HK-2 (cell line): ENCODE data around the gene PAQR4.

Source experiments
- DNase-seq: peaks from one replicate; pipeline ENCODE4 v3.0.0-alpha.2; 2018; ENCODE audit not compliant: unreplicated experiment

Gene PAQR4

DNA sequence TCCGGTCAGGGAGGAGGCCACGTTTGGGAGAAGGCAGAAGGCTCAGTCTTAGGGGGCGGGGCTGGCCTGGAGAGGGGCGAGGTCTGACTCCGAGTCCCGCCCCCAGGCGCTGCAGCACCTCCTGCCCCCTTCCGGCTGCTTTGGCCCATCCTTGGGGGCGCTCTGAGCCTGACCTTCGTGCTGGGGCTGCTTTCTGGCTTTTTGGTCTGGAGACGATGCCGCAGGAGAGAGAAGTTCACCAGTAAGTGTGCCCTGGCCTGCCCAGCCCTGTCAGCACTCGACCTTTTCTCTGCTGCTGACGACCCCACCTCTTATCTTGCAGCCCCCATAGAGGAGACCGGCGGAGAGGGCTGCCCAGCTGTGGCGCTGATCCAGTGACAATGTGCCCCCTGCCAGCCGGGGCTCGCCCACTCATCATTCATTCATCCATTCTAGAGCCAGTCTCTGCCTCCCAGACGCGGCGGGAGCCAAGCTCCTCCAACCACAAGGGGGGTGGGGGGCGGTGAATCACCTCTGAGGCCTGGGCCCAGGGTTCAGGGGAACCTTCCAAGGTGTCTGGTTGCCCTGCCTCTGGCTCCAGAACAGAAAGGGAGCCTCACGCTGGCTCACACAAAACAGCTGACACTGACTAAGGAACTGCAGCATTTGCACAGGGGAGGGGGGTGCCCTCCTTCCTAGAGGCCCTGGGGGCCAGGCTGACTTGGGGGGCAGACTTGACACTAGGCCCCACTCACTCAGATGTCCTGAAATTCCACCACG lies 52.5 kb downstream of the PAQR4 start:
- DNase-seq: peak; percentile 93

DNA sequence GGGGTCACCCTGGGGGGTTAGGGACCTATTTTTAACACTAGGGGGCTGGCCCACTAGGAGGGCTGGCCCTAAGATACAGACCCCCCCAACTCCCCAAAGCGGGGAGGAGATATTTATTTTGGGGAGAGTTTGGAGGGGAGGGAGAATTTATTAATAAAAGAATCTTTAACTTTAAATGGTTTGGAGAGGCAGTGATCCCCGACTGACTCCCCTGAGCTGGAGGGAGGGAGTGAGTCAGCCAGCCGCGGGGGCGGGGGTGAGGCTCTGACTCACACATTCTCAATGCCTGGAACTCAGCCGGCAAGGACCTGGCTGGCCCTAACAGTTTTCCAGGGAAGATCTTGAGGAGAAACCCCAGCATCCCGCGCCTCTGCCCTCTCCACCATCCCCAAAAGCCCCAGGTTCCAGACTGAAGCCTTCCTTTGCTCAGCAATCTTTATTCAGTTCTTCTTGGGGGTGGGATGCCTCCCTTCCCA lies 53.1 kb downstream of the PAQR4 start:
- DNase-seq: peak; percentile 83

DNA sequence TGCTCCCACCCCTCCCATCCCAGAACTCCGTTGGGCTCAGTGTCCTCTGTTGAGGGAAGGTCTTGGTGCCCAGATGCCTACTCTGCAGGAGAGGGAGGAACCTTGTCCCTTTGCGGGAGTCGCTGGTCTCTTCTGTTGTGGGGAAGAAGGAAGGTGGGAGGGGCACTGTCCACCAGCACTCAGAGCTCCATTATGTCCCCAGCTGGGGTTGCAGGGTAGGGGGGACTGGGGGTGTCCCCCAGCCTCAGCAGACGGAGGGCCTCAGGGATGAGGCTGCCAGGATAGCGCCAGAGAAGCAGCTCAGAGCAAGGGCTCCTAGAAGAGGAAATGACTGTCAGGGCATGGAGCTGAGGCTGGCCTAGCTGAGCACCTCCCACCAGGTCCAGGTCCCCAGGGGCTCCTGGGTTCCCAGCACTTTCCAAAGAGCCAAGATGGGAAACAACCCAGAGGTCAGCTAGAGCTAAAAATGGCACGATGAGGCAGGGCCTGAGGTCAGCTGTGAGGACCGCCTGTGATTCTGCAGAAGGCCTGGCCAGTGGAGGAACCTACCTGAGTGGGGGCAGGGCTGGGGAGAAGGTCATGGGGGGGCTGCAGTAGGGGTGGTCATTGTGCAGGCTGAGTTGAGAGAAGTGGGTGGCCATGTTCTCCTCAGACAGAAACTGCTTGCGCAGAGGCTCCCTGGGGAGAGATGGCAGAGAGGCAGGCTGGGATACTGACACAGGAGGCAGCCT lies 53.7 kb downstream of the PAQR4 start:
- no peak for DNase-seq
